Kidney (tissue), 14 donors: ENCODE measurements around the gene LZTS2. TPM values are rescaled to one million over a fixed set of nuclear protein-coding genes. Genes with fewer than 3 reads are reported as not detected.

ENCODE experiments used
- DNase-seq, 5 donors: peaks; one replicate each; pipeline ENCODE4 v3.0.0-alpha.2; 2013 to 2020
- FAIRE-seq: peaks from 2 replicates; lab custom pipeline; 2012; peaks lifted over from hg19 to GRCh38; lab: Jason Lieb, UNC
- H3K27ac ChIP-seq, 2 donors: one replicate each; pipeline ENCODE4 v1.7.0; 2013; ENCODE audit warnings: low read depth in 2 of 2, low read length in 2 of 2, inconsistent platforms in 1 of 2
- H3K27me3 ChIP-seq: one replicate; pipeline ENCODE4 v1.7.1; 2013; ENCODE audit warnings: low read length, inconsistent platforms; ENCODE audit not compliant: control insufficient read depth, insufficient read depth
- H3K36me3 ChIP-seq, 3 donors: one replicate each; pipeline versions ENCODE4 v1.7.0 to v1.7.1; 2013; ENCODE audit warnings: low read length in 3 of 3, control low read depth in 1 of 3, inconsistent platforms in 1 of 3; ENCODE audit not compliant: insufficient read depth in 3 of 3, control insufficient read depth in 2 of 3
- H3K4me1 ChIP-seq, 3 donors: one replicate each; pipeline versions ENCODE4 v1.7.0 to v1.7.1; 2013; ENCODE audit warnings: low read length in 3 of 3, inconsistent platforms in 1 of 3, low read depth in 1 of 3; ENCODE audit not compliant: control insufficient read depth in 2 of 3, insufficient read depth in 2 of 3
- H3K4me3 ChIP-seq, 3 donors: one replicate each; pipeline versions ENCODE4 v1.7.0 to v1.8.1; 2013; ENCODE audit warnings: low read length in 3 of 3, control low read depth in 1 of 3, inconsistent platforms in 1 of 3
- H3K9ac ChIP-seq, 3 donors: one replicate each; pipeline versions ENCODE4 v1.7.0 to v1.7.1; 2013; ENCODE audit warnings: low read length in 3 of 3, control low read depth in 1 of 3, inconsistent platforms in 1 of 3
- H3K9me3 ChIP-seq, 3 donors: one replicate each; pipeline versions ENCODE4 v1.7.0 to v1.7.1; 2013; ENCODE audit warnings: low read length in 3 of 3, control low read depth in 1 of 3, inconsistent platforms in 1 of 3; ENCODE audit not compliant: control insufficient read depth in 2 of 3, insufficient read depth in 1 of 3
- CTCF ChIP-seq: IDR thresholded peaks from 3 replicates; pipeline ENCODE4 v1.5.1; 2012; ENCODE audit warnings: mild to moderate bottlenecking, moderate library complexity, borderline replicate concordance; ENCODE audit not compliant: insufficient read depth; ENCODE audit errors: extremely low read depth
- intact Hi-C: fragments of 100-400 bp; cut with DNase I; formaldehyde crosslinking; loops from one replicate; pipeline ENCODE4 v1.11.1; 2022
- polyA plus RNA-seq: library from polyadenylated mRNA; stranded (reverse); fragments of 350-450 nt; fragmentation: Illumina TruSeq; extraction: RNeasy Lipid Tissue Mini Kit (QIAGEN cat#74804); gene quantifications from one replicate; pipeline ENCODE4 v1.2.3, GENCODE V29; 2014; ENCODE audit warnings: low read depth, low replicate concordance; ENCODE audit not compliant: insufficient read depth
- total RNA-seq: library from RNA; stranded (reverse); fragmentation: NEBNext Ultra II Directional; extraction: Animal tissue kit (Norgen Biotek cat#: 25700); gene quantifications from one replicate; pipeline ENCODE4 v1.2.1, GENCODE V29; 2021
- donor health status: control.
- donor health status: control.
- donor health status: control.
- donor health status: control.
- donor health status: control.
- donor health status: DM: yes; HTN: yes; CAD: no.
- donor health status: Normal renal cell carcinoma (clear cell type).

The LZTS2 gene
- total and polyA plus RNA-seq, 2 donors from 2014 or later = 47.3 to 54.7 TPM

GRCh38 chr10:101016814-101017213, 17.2 kb downstream of the LZTS2 start:
- intact Hi-C loops = no loop called here
- FAIRE-seq (no peak), DNase-seq (no peak)
- Histone ChIP-seq H3K9ac (no peak overlapping the region), H3K4me3 (no peak overlapping the region), H3K27ac (no peak overlapping the region), H3K36me3 (no peaks in the 10 kb centered on the region), H3K27me3 (peaks cover 4% of the 10 kb centered on the region), H3K9me3 (no peaks in the 10 kb centered on the region), H3K4me1 (peaks cover 0 to 17% (median 0%) of the 10 kb centered on the region in 3 donors)
- TF ChIP-seq CTCF = no peak

GRCh38 chr10:101018118-101018599, 18.6 kb downstream of the LZTS2 start:
- FAIRE-seq (no peak), DNase-seq (peak in 2 of 5 donors; percentile 22 to 47)
- Histone ChIP-seq H3K4me1 (peaks cover 0 to 10% (median 0%) of the 10 kb centered on the region in 3 donors), H3K27me3 (peaks cover 4% of the 10 kb centered on the region), H3K27ac (no peak overlapping the region), H3K9ac (no peak overlapping the region), H3K4me3 (no peak overlapping the region), H3K9me3 (no peaks in the 10 kb centered on the region), H3K36me3 (no peaks in the 10 kb centered on the region)
- TF ChIP-seq CTCF = no peak
- intact Hi-C loops = no loop called here

- Histone ChIP-seq H3K4me1 (peaks cover 0 to 7% (median 0%) of the 10 kb centered on the region in 3 donors), H3K4me3 (no peak overlapping the region), H3K27me3 (peaks cover 4% of the 10 kb centered on the region), H3K36me3 (no peaks in the 10 kb centered on the region), H3K9ac (no peak overlapping the region), H3K27ac (no peak overlapping the region), H3K9me3 (no peaks in the 10 kb centered on the region)
- intact Hi-C loops = no loop called here
- FAIRE-seq (no peak), DNase-seq (peak; percentile 86 to 91 (median 87))
- TF ChIP-seq CTCF = peak; percentile 65
These were observed 19.2 kb downstream of the LZTS2 start for GRCh38 chr10:101018600-101019439.
